Activated CD4-positive, CD25-positive, alpha-beta regulatory T cell treated with anti-CD3 and anti-CD28 coated beads, Interleukin-2, amount 50 U/mL, for 24 hours (primary cell): ENCODE data around the gene TCIRG1.
"Not testable (repeated sequence)": the region's sequence is repeated elsewhere in the genome, so short reads cannot be mapped to it uniquely, and the experiment has no call there.

ENCODE experiments used
- ATAC-seq, 2 donors: fragments of 150-1000 bp; cut with Tn5 transposase; one replicate each; pipeline ENCODE4 v1.10.0; 2021; ENCODE audit warnings: mild to moderate bottlenecking in 1 of 2, moderate library complexity in 1 of 2

TCIRG1 gene

GRCh38 chr11:68089679-68090078 is 50.9 kb downstream of the TCIRG1 start:
- ATAC-seq, result no peak

GRCh38 chr11:68090287-68090686 is 51.5 kb downstream of the TCIRG1 start:
- ATAC-seq, result no peak

- no peak for ATAC-seq
Measured at GRCh38 chr11:68090706-68091105, 51.9 kb downstream of the TCIRG1 start.

- no peak for ATAC-seq
Measured at GRCh38 chr11:68092411-68092810, 53.6 kb downstream of the TCIRG1 start.

- not testable (repeated sequence) for ATAC-seq
Measured at GRCh38 chr11:68092946-68093345, 54.1 kb downstream of the TCIRG1 start.

GRCh38 chr11:68093565-68093964 is 54.7 kb downstream of the TCIRG1 start:
- no peak for ATAC-seq

GRCh38 chr11:68096962-68097361 is 58.1 kb downstream of the TCIRG1 start:
- ATAC-seq, result no peak

GRCh38 chr11:68099057-68099456 is 60.2 kb downstream of the TCIRG1 start:
- no peak for ATAC-seq

- peak in 1 of 2 donors; percentile 41 for ATAC-seq
Measured at GRCh38 chr11:68099474-68100405, 60.9 kb downstream of the TCIRG1 start.
